HepG2 (cell line): ENCODE data around the gene MS4A18. TPM values are rescaled to one million over a fixed set of nuclear protein-coding genes. Genes with fewer than 3 reads are reported as not detected.

Experiments used
- ATAC-seq: fragments of 200-7000 bp; cut with Tn5 transposase; 3 replicates; pipeline ENCODE4 v1.9.1; 2020; ENCODE audit warnings: mild to moderate bottlenecking, moderate library complexity
- BruUV-seq: library from RNA; stranded (reverse); fragments of 400-500 nt; replicated peaks from 2 replicates; lab custom pipeline; 2021; lab: Mats Ljungman, UMichigan
- CTCF ChIA-PET: fragments of 300-600 bp; formaldehyde crosslinking; extraction: SDS; loops from one replicate; lab custom pipeline; 2021; ENCODE audit warnings: low total read pairs, inconsistent platforms, low intra/inter-chr PET ratio; lab: Yijun Ruan, JAX
- POLR2A ChIA-PET: fragments of 350-600 bp; sonication (Branson Sonifier 250); formaldehyde crosslinking; loops from one replicate; lab custom pipeline; 2020; ENCODE audit warnings: antibody characterized with exemption, inconsistent platforms; lab: Yijun Ruan, JAX
- DNase-seq: peaks from one replicate; pipeline ENCODE4 v3.0.0-alpha.2; 2015; ENCODE audit warnings: low spot score
- FAIRE-seq: peaks from 3 replicates; lab custom pipeline; 2011; peaks lifted over from hg19 to GRCh38; lab: Jason Lieb, UNC
- H2AFZ ChIP-seq: one replicate; pipeline ENCODE4 v1.6.1; 2011; ENCODE audit warnings: low read length, inconsistent platforms
- H3K27ac ChIP-seq: fragments of 300-600 bp; 3 replicates; pipeline ENCODE4 v1.8.0; 2011; ENCODE audit warnings: mixed run types, mild to moderate bottlenecking, mixed read lengths, low read length, inconsistent platforms; ENCODE audit not compliant: insufficient read depth; ENCODE audit errors: extremely low read length
- H3K27me3 ChIP-seq, 2 experiments: fragments of 200-600 bp in 1 of 2; 2 replicates in 1 of 2; 3 replicates in 1 of 2; pipeline versions ENCODE4 v1.6.0 to v1.8.0; 2011; ENCODE audit warnings: low read length in 2 of 2, mild to moderate bottlenecking in 2 of 2, moderate library complexity in 2 of 2, inconsistent platforms in 1 of 2; ENCODE audit not compliant: insufficient read depth in 2 of 2, control insufficient read depth in 1 of 2
- H3K36me3 ChIP-seq, 2 experiments: fragments of 200-600 bp in 1 of 2; replicated peaks in 1 of 2; 2 replicates in 1 of 2; 3 replicates in 1 of 2; pipeline versions ENCODE4 v1.5.1 to v1.8.0; 2011; ENCODE audit warnings: low read length in 2 of 2, inconsistent platforms in 1 of 2; ENCODE audit not compliant: insufficient read depth in 2 of 2, control insufficient read depth in 1 of 2
- H3K4me1 ChIP-seq: 2 replicates; pipeline ENCODE4 v1.5.1; 2012; ENCODE audit warnings: low read length, inconsistent platforms; ENCODE audit not compliant: insufficient read depth
- H3K4me2 ChIP-seq: 2 replicates; pipeline ENCODE4 v1.6.0; 2011; ENCODE audit warnings: low read depth, low read length, inconsistent platforms
- H3K4me3 ChIP-seq, 3 experiments: fragments of 200-600 bp in 1 of 3; sonication (generic), shearing (Covaris generic) in 1 of 3; replicated peaks in 1 of 3; 2 replicates each; pipeline ENCODE4 v1.5.1; 2011 to 2016; ENCODE audit warnings: low read length in 3 of 3, inconsistent platforms in 2 of 3, low read depth in 2 of 3, mild to moderate bottlenecking in 2 of 3, control low read depth in 1 of 3, mixed read lengths in 1 of 3; ENCODE audit not compliant: insufficient read depth in 1 of 3
- H3K79me2 ChIP-seq: one replicate; pipeline ENCODE4 v1.6.1; 2011; ENCODE audit warnings: low read length, inconsistent platforms; ENCODE audit not compliant: insufficient read depth
- H3K9ac ChIP-seq: 2 replicates; pipeline ENCODE4 v1.6.0; 2011; ENCODE audit warnings: mild to moderate bottlenecking, low read depth, low read length, inconsistent platforms; ENCODE audit not compliant: insufficient read depth
- H3K9me3 ChIP-seq: 2 replicates; pipeline ENCODE4 v1.5.1; 2012; ENCODE audit warnings: mild to moderate bottlenecking, low read length
- H4K20me1 ChIP-seq: 2 replicates; pipeline ENCODE4 v1.6.0; 2011; ENCODE audit warnings: inconsistent platforms, mild to moderate bottlenecking, low read length, moderate library complexity; ENCODE audit not compliant: insufficient read depth
- CTCF ChIP-seq: sonication (generic); formaldehyde crosslinking; IDR thresholded peaks from 2 replicates; pipeline ENCODE4 v1.5.0; 2020; ENCODE audit warnings: mild to moderate bottlenecking, missing genetic modification reagents, moderate library complexity
- ELK4 ChIP-seq: sonication (generic); formaldehyde crosslinking; IDR thresholded peaks from 2 replicates; pipeline ENCODE4 v1.9.0; 2021; ENCODE audit warnings: missing genetic modification reagents, borderline replicate concordance
- KMT2A ChIP-seq: sonication (generic); formaldehyde crosslinking; IDR thresholded peaks from 2 replicates; pipeline ENCODE4 v1.4.0; 2020; ENCODE audit warnings: missing genetic modification reagents
- RNF2 ChIP-seq: fragments of 450-650 bp; conservative IDR thresholded peaks from 2 replicates; pipeline ENCODE4 v1.6.1; 2016; ENCODE audit warnings: low read depth
- STAG1 ChIP-seq: sonication (generic); formaldehyde crosslinking; IDR thresholded peaks from 2 replicates; pipeline ENCODE4 v1.4.0; 2020; ENCODE audit warnings: missing genetic modification reagents
- TRAFD1 ChIP-seq: sonication (generic); formaldehyde crosslinking; IDR thresholded peaks from 2 replicates; pipeline ENCODE4 v1.5.1; 2020; ENCODE audit warnings: missing genetic modification reagents, mild to moderate bottlenecking, borderline replicate concordance
- XRCC5 ChIP-seq: fragments of 200-400 bp; formaldehyde crosslinking; optimal IDR thresholded peaks from 2 replicates; pipeline ENCODE3; 2017; ENCODE audit warnings: mild to moderate bottlenecking, low read length
- ZFP1 ChIP-seq: IDR thresholded peaks from 2 replicates; pipeline ENCODE4 v1.6.1; 2016
- ZNF225 ChIP-seq: sonication (generic); formaldehyde crosslinking; IDR thresholded peaks from 2 replicates; pipeline ENCODE4 v1.4.0; 2020; ENCODE audit warnings: mild to moderate bottlenecking, missing genetic modification reagents
- ZNF772 ChIP-seq: sonication (generic); formaldehyde crosslinking; IDR thresholded peaks from 2 replicates; pipeline ENCODE4 v1.5.0; 2020; ENCODE audit warnings: mild to moderate bottlenecking, missing genetic modification reagents
- WGBS: methylation state at CpG from one replicate; pipeline ENCODE4 v1.1.6; 2017; ENCODE audit warnings: low lambda C conversion rate; 5-methylcytosine and 5-hydroxymethylcytosine counted together
- in situ Hi-C: cut with HindIII; loops from 2 replicates; pipeline ENCODE4 v1.10.0; 2017; ENCODE audit warnings: low pct_unique_long_range_greater_than_20kb; ENCODE audit not compliant: extremely low pct_ligation_motif_present
- intact Hi-C: fragments of 100-400 bp; cut with micrococcal nuclease; formaldehyde crosslinking; loops from one replicate; pipeline ENCODE4 v1.10.0; 2022; ENCODE audit not compliant: unreplicated experiment
- polyA plus RNA-seq, 8 experiments: library from polyadenylated mRNA; depleted of rRNA in 3 of 8; stranded (reverse) in 7 of 8; unstranded in 1 of 8; fragments of >200 nt; fragmentation: Illumina TruSeq in 4 of 8; extraction: Trizol in 4 of 8; gene quantifications; 2 replicates each; pipeline versions ENCODE4 v1.2.1 to v1.2.3, GENCODE V29; 2011 to 2016; ENCODE audit warnings: low read depth in 4 of 8, missing spikeins in 1 of 8, mixed read lengths in 1 of 8; ENCODE audit not compliant: insufficient read depth in 1 of 8
- total RNA-seq, 5 experiments: library from RNA; depleted of rRNA; stranded (reverse); fragments of >200 nt; fragmentation: Illumina TruSeq; extraction: Trizol; gene quantifications; 2 replicates each; pipeline ENCODE4 v1.2.3, GENCODE V29; 2016; ENCODE audit warnings: low read depth in 1 of 5

The MS4A18 gene
- total and polyA plus RNA-seq, 2 of the 13 experiments (the other 11 are each of a cell fraction or from before 2014, with no cell fraction given) = not detected

- TF ChIP-seq TRAFD1 (CRISPR knock-in tag) (no peak), KMT2A (CRISPR knock-in tag) (no peak), ELK4 (CRISPR knock-in tag) (no peak), ZNF772 (no peak), ZNF225 (CRISPR knock-in tag) (no peak), ZFP1 (CRISPR knock-in tag) (no peak), RNF2 (no peak)
These were observed 30.4 kb downstream of the MS4A18 start (continued) for GRCh38 chr11:60754887-60755286.

DNA sequence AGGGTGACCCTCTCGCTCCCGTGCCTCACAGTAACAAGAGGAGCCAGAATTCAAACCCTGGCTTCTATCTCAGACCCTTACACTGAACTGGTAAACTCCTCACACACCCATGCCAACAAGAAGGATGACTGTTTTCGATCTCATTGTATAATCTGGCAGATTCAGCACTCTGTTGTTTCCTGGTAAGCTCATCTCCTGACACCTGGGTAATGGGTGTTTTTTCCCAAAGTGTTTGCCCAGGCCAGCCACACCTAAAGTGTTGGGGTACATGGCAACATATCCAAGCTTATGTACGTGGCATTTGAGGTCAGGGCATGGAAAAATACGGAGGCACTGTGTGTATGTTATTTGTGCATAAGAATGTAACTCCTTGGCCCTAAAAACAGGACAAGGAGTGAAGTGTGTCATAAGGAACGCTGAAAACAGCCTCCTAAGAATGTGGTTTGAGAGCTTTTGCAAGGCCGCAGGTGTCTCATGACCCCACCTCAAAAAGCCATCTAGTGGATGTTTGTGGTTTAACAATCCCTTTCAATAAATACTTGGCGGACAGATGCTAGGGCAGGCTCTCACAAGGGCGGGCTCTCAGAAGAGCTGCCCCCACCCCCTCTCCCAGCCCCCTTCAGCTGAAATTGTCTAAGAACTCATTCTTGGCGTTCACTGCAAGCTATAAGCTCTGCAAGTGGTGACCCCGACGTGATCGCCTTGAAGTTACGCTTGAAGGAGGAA, 31.9 kb downstream of the MS4A18 start, which contains the start of gene MS4A15:
TSS of gene MS4A15 (plus strand) at position 561 of the 726 bp plus-strand sequence. CDS start 6,867 bp downstream, outside the sequence.
- ChIA-PET POLR2A (no interaction called here), CTCF (interaction anchor here (0.9 kb wide), 2 partner anchors 55 to 491 kb away, joined by 3 read pairs; no protein-coding TSS in a partner anchor)
- Histone ChIP-seq H3K79me2 (no peaks in the 10 kb centered on the region), H3K4me3 (no peak within 1 kb of the TSS), H3K4me2 (no peak within 1 kb of the TSS), H3K27ac (no peak within 1 kb of the TSS), H3K36me3 (no peaks in the 10 kb centered on the region), H3K9ac (no peak within 1 kb of the TSS), H3K9me3 (no peaks in the 10 kb centered on the region), H3K4me1 (peaks cover 4% of the 10 kb centered on the region; the same call in 1 of the 2 replicates), H2AFZ (no peak within 1 kb of the TSS), H4K20me1 (no peaks in the 10 kb centered on the region), H3K27me3 (peaks cover 1 to 22% of the 10 kb centered on the region in 2 experiments; a peak in 2 of 5 replicates)
- 28% methylated on average over 10 of the region's 14 CpGs for WGBS
- ATAC-seq (peak; percentile 73), FAIRE-seq (peak; percentile 59), DNase-seq (peak; percentile 36)
- intact Hi-C loops = no loop called here
- BruUV-seq = no TSS peak
- TF ChIP-seq STAG1 (CRISPR knock-in tag) = 0 out of 2 replicates have a peak, but pooled peaks have one; percentile 14
- peak; percentile 45 for TF ChIP-seq CTCF (CRISPR knock-in tag)
- no peak for TF ChIP-seq XRCC5
- in situ Hi-C loops = no loop called here
